Stimulated activated CD8-positive, alpha-beta memory T cell treated with anti-CD3 and anti-CD28 coated beads, Interleukin-15, amount 100 ng/mL, for 48 hours (primary cell): Measurements from ENCODE around the gene GAGE12E.
"Not testable (repeated sequence)": the region's sequence is repeated elsewhere in the genome, so short reads cannot be mapped to it uniquely, and the experiment has no call there.

ENCODE experiments used
- DNase-seq, 2 donors: peaks; one replicate each; pipeline ENCODE4 v3.0.0-alpha.2; 2020; ENCODE audit warnings: low read depth in 2 of 2

GAGE12E gene, protein sequence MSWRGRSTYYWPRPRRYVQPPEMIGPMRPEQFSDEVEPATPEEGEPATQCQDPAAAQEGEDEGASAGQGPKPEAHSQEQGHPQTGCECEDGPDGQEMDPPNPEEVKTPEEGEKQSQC

GRCh38 chrX:49550989-49551388 is at the start of gene GAGE12E:
Gene GAGE12E, plus strand, starts transcription at chrX:49551289. Its CDS starts 1,155 bp downstream, at chrX:49552444.
- not testable (repeated sequence) for DNase-seq

- not testable (repeated sequence) for DNase-seq
Measured at GRCh38 chrX:49531877-49532276, 19.2 kb upstream of the GAGE12E start, which contains the start of gene GAGE12C. Gene GAGE12C, plus strand, starts transcription at chrX:49532177. Its CDS starts 1,155 bp downstream, at chrX:49533332.

- DNase-seq, result not testable (repeated sequence)
Measured at GRCh38 chrX:49541433-49541832, 9.7 kb upstream of the GAGE12E start, which contains the start of gene GAGE12D. Gene GAGE12D, plus strand, starts transcription at chrX:49541733. Its CDS starts 1,155 bp downstream, at chrX:49542888.

GRCh38 chrX:49560542-49560941 is 9.5 kb downstream of the GAGE12E start, which contains the start of gene GAGE12F:
Gene GAGE12F, plus strand, starts transcription at chrX:49560842. Its CDS starts 1,155 bp downstream, at chrX:49561997.
- DNase-seq, result not testable (repeated sequence)

DNA sequence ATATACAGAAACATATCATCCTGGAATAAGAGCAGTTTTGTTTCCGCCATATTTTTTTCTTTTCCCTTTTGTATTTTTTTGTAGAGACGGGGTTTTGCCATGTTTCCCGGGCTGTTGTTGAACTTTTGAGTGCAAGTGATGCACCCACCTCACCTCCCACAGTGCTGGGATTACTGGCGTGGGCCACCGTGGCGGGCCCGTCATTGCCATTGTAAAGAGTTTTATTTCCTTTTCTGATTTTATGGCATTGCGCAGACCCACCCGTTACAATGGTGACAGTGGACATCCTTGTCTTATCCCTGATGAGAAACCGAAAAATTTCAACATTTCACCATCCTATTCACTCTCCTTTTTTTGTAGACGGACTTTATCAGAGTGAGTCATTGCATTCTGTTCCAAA is 17.6 kb downstream of the GAGE12E start:
- DNase-seq, result not testable (repeated sequence)

DNA sequence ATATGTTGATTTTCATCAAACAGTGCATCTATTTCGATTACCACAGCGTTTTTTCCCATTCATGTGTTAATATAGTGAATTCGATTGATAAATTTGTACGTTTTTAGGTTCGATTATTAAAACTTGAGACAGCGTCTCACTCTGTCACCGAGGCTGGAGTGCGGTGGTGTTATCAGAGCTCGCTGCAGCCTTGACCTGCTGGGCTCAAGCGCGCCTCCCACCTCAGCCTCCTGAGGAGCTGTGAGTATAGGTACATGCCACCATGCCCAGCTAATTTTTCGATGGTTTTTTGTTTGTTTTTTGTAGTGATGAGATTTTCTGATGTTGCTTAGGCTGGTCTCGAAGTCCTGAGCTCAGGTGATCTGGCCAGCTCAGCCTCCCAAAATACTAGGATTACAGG is 18.1 kb downstream of the GAGE12E start:
- DNase-seq, result not testable (repeated sequence)

- DNase-seq, result not testable (repeated sequence)
Measured at GRCh38 chrX:49570100-49570499, 19.0 kb downstream of the GAGE12E start, which contains the start of gene GAGE12G. Gene GAGE12G, plus strand, starts transcription at chrX:49570400. Its CDS starts 1,155 bp downstream, at chrX:49571555.

DNA sequence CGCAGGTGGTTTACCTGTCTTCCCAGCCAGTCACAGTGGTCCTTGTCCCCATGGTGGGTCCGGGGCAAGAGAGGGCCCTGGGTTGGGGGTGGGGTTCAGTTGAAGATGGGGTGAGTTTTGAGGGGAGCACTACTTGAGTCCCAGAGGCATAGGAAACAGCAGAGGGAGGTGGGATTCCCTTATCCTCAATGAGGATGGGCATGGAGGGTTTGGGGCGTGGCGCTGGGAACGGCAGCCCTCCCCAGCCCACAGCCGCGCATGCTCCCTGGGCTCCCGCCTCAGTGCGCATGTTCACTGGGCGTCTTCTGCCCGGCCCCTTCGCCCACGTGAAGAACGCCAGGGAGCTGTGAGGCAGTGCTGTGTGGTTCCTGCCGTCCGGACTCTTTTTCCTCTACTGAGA is 28.6 kb downstream of the GAGE12E start, which contains the start of gene GAGE12H:
Gene GAGE12H (plus strand): TSS at position 301 of the 400 bp plus-strand sequence. CDS start 1,155 bp downstream, outside the sequence.
- DNase-seq, result not testable (repeated sequence)

GRCh38 chrX:49589196-49589595 is 38.1 kb downstream of the GAGE12E start, which contains the start of gene GAGE2A:
Gene GAGE2A, plus strand, starts transcription at chrX:49589496. Its CDS starts 1,155 bp downstream, at chrX:49590651.
- not testable (repeated sequence) for DNase-seq

DNA sequence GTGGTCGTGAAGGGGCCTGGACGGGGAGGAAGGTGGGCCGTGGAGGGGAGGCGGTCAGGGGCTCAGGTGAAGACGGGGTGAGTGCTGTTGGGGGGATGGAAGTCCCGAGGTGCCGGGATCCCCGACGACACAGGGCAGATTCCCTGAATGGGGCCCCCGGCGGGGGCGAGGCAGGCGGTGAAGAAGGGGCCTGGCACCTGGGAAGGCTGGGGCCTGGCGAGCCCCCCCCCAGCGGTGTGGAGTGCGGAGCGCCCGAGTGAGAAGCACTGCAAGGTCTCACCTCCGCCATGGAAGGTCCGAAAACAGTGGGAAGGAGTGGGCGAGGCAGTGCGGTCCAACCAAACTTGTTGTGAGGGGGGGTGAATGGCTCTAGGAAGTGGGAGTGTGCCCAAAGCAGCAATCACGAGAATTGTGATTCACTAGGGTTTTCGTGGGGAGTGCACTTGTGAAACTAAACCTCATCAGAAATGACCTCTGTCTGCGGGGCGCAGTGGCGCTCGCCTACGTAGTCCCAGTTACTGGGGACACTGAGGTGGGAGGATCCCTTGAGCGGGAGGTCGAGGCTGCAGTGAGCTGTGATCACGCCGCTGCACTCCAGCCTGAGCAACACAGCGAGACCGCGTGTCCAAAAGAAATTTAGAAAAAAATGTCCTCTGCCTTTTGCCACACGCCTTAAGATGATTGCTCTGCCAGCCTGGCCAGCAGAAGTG is 38.8 kb downstream of the GAGE12E start:
- DNase-seq, result peak in 1 of 2 donors; percentile 2

DNA sequence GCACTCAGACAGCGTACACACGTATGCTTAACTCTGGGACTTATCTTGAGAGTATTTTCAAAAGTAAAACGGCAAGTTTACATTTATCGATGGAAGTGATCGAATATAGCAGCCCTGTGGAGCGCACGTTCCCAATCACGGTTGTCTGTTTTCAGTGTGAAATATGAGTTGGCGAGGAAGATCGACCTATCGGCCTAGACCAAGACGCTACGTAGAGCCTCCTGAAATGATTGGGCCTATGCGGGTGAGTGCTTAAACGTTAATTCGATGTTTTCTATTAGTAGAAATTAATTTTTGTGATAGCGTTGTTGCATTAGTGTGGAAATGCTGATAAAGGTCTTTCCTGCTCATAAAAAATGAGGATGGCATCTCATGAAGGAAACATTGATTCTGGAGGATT is 39.4 kb downstream of the GAGE12E start:
- DNase-seq, result not testable (repeated sequence)

GRCh38 chrX:49598720-49599119 is 47.6 kb downstream of the GAGE12E start, which contains the start of gene GAGE1:
Gene GAGE1, plus strand, starts transcription at chrX:49599020. Its CDS starts 1,155 bp downstream, at chrX:49600175.
- DNase-seq, result not testable (repeated sequence)
